Right lobe of liver (tissue), 4 donors: ENCODE measurements around the gene NSF.
"Not testable (repeated sequence)": the region's sequence is repeated elsewhere in the genome, so short reads cannot be mapped to it uniquely, and the experiment has no call there.

Experiments used
- POLR2A ChIP-seq: fragments of 450-650 bp; IDR thresholded peaks from one replicate; pipeline ENCODE4 v1.6.1; 2017; ENCODE audit warnings: antibody characterized with exemption, mild to moderate bottlenecking
- TF ChIP-seq, protein P1 (sequence below), 4 donors: fragments of 200-600 bp in 3 of 4; fragments of 450-650 bp in 1 of 4; IDR thresholded peaks; one replicate each; pipeline versions ENCODE4 v1.5.1 to v1.8.0; 2016 to 2022; ENCODE audit warnings: antibody characterized with exemption in 4 of 4, mild to moderate bottlenecking in 2 of 4
- donor health status: DM: no; HTN: no; CAD: no.
- donor health status: DM: no; HTN: no; CAD: no.
- donor health status: DM: no; HTN: yes; CAD: no.

DNA sequence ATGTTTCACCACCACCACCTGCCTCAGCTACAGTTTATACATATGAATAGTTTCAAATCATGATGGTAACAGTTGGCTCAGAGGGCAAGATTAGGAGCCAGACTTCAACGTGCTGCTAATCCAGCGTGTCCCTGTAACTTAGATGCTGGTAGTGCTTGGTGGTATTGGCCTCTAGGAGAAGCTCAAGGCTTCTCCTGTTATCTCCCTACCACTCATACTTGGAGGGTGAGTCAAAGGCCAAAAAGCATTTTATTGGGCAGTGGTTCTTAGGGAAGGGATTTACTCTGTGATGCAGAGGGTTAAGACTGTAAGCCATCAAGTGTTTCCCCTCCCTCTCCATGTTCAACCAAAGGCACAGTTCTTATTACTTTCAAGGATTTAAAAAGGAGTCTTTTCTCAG is 82.3 kb downstream of the NSF start:
- TF ChIP-seq, protein P1, sequence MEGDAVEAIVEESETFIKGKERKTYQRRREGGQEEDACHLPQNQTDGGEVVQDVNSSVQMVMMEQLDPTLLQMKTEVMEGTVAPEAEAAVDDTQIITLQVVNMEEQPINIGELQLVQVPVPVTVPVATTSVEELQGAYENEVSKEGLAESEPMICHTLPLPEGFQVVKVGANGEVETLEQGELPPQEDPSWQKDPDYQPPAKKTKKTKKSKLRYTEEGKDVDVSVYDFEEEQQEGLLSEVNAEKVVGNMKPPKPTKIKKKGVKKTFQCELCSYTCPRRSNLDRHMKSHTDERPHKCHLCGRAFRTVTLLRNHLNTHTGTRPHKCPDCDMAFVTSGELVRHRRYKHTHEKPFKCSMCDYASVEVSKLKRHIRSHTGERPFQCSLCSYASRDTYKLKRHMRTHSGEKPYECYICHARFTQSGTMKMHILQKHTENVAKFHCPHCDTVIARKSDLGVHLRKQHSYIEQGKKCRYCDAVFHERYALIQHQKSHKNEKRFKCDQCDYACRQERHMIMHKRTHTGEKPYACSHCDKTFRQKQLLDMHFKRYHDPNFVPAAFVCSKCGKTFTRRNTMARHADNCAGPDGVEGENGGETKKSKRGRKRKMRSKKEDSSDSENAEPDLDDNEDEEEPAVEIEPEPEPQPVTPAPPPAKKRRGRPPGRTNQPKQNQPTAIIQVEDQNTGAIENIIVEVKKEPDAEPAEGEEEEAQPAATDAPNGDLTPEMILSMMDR (IDR thresholded peaks at IDR 0.05) = not testable (repeated sequence)
- TF ChIP-seq POLR2A = not testable (repeated sequence)
